ENCODE data around the gene STOM.

STOM gene

DNA sequence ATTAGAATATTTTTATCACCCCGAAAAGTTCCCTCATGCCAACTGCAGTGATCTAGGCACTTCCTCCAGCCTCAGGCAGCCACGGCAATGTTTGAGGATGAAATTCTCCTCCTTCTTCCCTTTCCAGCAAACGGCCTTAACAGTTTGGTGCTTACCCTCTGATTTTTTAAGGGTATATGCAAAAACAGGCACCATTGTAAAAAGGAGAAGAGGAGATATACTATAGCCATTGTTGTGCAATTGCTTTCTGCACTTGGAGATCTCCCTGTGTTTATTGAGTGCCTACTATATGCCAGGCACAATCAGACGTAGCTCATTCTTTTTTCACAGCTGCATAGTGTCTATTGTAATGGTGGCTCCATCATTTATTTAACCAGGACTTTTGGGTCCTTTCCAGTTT is 72.7 kb downstream of the STOM start:
- Histone ChIP-seq H2AFZ (ENCODE audit: low read length) (no peak overlapping the region), H3F3A (ENCODE audit: insufficient read depth, low read length) (no peaks in the 10 kb centered on the region), H3K4me1 (ENCODE audit: insufficient read depth, low read length, severe bottlenecking) (peaks cover 28% of the 10 kb centered on the region), H3K4me3 (ENCODE audit: low read depth, low read length, poor library complexity, severe bottlenecking) (no peak overlapping the region), H3K27ac (ENCODE audit: low read depth, low read length, poor library complexity, severe bottlenecking) (no peak overlapping the region), H4K20me1 (ENCODE audit: insufficient read depth, low read length) (no peaks in the 10 kb centered on the region), H3K4me2 (ENCODE audit: low read length) (no peak overlapping the region), H3K36me3 (ENCODE audit: insufficient read depth, low read length) (no peaks in the 10 kb centered on the region), H3K9ac (ENCODE audit: low read length) (no peak overlapping the region), H3K9me2 (ENCODE audit: low read depth, low read length) (no peaks in the 10 kb centered on the region), H3K79me2 (ENCODE audit: insufficient read depth, low read length) (no peaks in the 10 kb centered on the region), H3K27me3 (ENCODE audit: insufficient read depth, low read length) (peaks cover 5% of the 10 kb centered on the region; the same call in 1 of the 2 replicates), H3K9me3 (ENCODE audit: low read length) (no peaks in the 10 kb centered on the region)
- TF ChIP-seq, protein P1, sequence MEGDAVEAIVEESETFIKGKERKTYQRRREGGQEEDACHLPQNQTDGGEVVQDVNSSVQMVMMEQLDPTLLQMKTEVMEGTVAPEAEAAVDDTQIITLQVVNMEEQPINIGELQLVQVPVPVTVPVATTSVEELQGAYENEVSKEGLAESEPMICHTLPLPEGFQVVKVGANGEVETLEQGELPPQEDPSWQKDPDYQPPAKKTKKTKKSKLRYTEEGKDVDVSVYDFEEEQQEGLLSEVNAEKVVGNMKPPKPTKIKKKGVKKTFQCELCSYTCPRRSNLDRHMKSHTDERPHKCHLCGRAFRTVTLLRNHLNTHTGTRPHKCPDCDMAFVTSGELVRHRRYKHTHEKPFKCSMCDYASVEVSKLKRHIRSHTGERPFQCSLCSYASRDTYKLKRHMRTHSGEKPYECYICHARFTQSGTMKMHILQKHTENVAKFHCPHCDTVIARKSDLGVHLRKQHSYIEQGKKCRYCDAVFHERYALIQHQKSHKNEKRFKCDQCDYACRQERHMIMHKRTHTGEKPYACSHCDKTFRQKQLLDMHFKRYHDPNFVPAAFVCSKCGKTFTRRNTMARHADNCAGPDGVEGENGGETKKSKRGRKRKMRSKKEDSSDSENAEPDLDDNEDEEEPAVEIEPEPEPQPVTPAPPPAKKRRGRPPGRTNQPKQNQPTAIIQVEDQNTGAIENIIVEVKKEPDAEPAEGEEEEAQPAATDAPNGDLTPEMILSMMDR (IDR thresholded peaks at IDR 0.05; ENCODE audit: low read length), result no peak
- TF ChIP-seq EZH2 (IDR thresholded peaks at IDR 0.05; ENCODE audit: borderline replicate concordance, low read length), result no peak

DNA sequence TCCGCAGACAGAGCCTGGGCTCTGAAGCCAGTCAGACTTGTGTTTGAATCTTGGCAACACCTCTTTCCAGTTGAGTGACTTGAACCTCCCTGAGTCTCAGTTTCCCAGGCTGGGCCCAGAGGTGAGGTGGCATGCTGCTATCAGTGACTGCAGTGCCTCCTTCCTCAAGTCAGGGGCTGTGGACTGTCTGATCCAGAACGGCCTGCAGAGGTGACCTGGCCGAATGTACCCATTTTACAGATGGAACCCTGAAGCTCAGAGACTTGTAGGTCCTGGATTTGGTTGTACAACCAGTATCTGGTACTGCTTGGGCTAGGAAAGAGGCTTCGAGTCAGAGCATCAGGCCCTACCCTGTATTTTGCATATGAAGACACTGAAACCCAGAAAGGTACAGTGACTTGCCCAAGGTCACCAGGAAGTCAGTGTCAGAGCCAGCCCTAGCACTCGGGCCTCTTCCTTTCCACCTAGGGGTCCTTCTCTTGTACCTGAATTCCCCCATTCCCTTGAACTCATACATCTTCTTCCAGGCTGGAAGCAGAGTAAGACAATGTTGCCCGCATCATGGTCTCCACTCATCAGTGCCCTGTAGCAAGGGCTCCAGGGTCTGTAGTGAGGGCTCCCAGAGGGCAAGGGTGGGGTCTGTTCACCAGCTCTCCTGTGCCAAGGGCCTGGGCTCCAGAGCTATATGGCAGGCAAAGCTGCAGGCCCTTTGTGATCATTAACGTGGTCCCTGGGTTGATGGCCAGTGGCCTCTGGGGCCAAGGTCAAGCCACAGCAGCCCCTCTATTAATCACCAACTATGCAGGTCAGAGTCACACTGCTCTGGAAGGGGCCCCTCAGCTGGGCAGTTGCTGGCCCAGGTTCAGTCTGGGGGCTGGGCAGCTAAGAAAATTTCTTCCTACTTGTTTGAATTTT is 73.6 kb downstream of the STOM start:
- Histone ChIP-seq H3K9ac (ENCODE audit: low read length) (no peak overlapping the region), H3K9me3 (ENCODE audit: low read length) (no peaks in the 10 kb centered on the region), H4K20me1 (ENCODE audit: insufficient read depth, low read length) (no peaks in the 10 kb centered on the region), H3K27ac (ENCODE audit: low read depth, low read length, poor library complexity, severe bottlenecking) (no peak overlapping the region), H3K9me2 (ENCODE audit: low read depth, low read length) (no peaks in the 10 kb centered on the region), H3K79me2 (ENCODE audit: insufficient read depth, low read length) (no peaks in the 10 kb centered on the region), H3K27me3 (ENCODE audit: insufficient read depth, low read length) (peaks cover 5% of the 10 kb centered on the region; the same call in 1 of the 2 replicates), H3K4me3 (ENCODE audit: low read depth, low read length, poor library complexity, severe bottlenecking) (no peak overlapping the region), H3K4me1 (ENCODE audit: insufficient read depth, low read length, severe bottlenecking) (peaks cover 28% of the 10 kb centered on the region), H3K36me3 (ENCODE audit: insufficient read depth, low read length) (no peaks in the 10 kb centered on the region), H2AFZ (ENCODE audit: low read length) (no peak overlapping the region), H3K4me2 (ENCODE audit: low read length) (no peak overlapping the region), H3F3A (ENCODE audit: insufficient read depth, low read length) (no peaks in the 10 kb centered on the region)
- TF ChIP-seq, protein P1 (IDR thresholded peaks at IDR 0.05; ENCODE audit: low read length), result no peak
- no peak for TF ChIP-seq EZH2 (IDR thresholded peaks at IDR 0.05; ENCODE audit: borderline replicate concordance, low read length)

DNA sequence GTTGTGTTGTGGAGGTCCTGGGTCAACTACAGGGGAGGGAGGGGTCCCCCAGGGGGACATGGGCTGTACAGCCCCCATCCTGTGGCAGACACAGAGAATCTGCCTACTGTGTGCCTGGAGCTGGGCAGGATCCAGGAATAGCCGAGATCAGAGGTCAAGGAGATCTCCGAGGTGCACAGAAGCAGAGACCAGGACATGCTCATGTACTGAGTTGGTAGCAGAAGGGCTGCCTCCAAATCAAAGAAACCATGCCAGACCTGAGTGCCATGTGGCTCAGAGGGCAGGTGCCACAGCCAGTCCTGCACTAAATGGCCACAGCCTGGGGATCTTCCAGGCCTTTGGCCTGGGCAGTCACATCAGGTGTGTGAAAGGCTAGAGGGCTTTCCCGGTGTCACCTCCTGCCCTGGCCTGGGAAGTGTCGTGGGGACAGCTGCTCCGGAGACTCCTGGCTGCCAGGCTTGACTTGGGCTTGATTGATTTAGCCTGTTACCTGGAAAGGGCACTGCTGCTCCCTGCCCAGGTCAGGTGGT is 74.3 kb downstream of the STOM start:
- Histone ChIP-seq H2AFZ (ENCODE audit: low read length) (no peak overlapping the region), H3K9me3 (ENCODE audit: low read length) (no peaks in the 10 kb centered on the region), H3K9ac (ENCODE audit: low read length) (no peak overlapping the region), H3K27me3 (ENCODE audit: insufficient read depth, low read length) (peaks cover 5% of the 10 kb centered on the region; the same call in 1 of the 2 replicates), H3K27ac (ENCODE audit: low read depth, low read length, poor library complexity, severe bottlenecking) (no peak overlapping the region), H3K79me2 (ENCODE audit: insufficient read depth, low read length) (no peaks in the 10 kb centered on the region), H3K4me3 (ENCODE audit: low read depth, low read length, poor library complexity, severe bottlenecking) (no peak overlapping the region), H4K20me1 (ENCODE audit: insufficient read depth, low read length) (no peaks in the 10 kb centered on the region), H3K4me2 (ENCODE audit: low read length) (no peak overlapping the region), H3K4me1 (ENCODE audit: insufficient read depth, low read length, severe bottlenecking) (peaks cover 28% of the 10 kb centered on the region), H3F3A (ENCODE audit: insufficient read depth, low read length) (no peaks in the 10 kb centered on the region), H3K9me2 (ENCODE audit: low read depth, low read length) (no peaks in the 10 kb centered on the region), H3K36me3 (ENCODE audit: insufficient read depth, low read length) (no peaks in the 10 kb centered on the region)
- TF ChIP-seq, protein P1 (IDR thresholded peaks at IDR 0.05; ENCODE audit: low read length), result no peak
- TF ChIP-seq EZH2 (IDR thresholded peaks at IDR 0.05; ENCODE audit: borderline replicate concordance, low read length), result no peak
